ENCODE data around the gene CIBAR2. TPM values are rescaled to one million over a fixed set of nuclear protein-coding genes. Genes with fewer than 3 reads are reported as not detected.
"Not testable (repeated sequence)": the region's sequence is repeated elsewhere in the genome, so short reads cannot be mapped to it uniquely, and the experiment has no call there.

The CIBAR2 gene
- total and polyA plus RNA-seq, 8 donors: 0.29 to 10.9 (median 5.9) TPM

DNA sequence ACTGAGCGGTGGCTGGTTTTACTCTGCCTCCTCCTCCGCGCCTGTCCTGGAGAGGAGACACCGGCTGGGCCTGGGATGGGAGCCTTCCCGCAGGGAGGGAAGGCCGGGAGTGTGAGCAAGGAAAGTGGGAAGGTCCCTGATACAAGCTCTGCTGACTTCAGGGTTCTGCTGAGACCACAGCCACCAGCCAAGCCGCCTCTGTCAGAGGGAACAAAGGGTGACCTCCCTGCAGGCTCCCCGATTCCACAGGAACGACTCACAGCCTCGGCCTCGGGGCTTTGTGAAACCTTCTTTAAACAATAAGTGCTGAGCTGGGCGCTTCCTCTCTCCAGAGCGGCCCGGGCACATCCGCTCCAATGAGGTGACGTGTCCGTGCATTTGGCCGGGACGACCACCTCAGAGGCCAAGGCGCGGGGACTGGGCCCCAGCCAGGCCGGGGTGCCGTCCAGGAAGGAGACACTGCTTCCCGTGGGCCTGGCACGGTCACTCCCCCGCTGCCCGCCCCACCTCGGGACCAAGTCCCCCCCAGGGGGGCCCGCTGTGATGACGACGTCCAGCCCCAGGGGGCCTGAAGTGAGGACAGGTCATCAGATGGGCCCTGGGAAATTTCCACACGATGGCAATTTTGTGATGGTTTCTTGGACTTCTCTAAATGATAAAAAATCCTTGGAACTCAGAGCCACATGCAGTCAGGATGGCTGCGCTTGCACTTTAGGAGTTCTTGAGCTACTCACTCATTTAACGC lies 11.8 kb upstream of the CIBAR2 start:
- intact Hi-C loops (cut with DNase I): no loop called here
- TF ChIP-seq, protein P1, sequence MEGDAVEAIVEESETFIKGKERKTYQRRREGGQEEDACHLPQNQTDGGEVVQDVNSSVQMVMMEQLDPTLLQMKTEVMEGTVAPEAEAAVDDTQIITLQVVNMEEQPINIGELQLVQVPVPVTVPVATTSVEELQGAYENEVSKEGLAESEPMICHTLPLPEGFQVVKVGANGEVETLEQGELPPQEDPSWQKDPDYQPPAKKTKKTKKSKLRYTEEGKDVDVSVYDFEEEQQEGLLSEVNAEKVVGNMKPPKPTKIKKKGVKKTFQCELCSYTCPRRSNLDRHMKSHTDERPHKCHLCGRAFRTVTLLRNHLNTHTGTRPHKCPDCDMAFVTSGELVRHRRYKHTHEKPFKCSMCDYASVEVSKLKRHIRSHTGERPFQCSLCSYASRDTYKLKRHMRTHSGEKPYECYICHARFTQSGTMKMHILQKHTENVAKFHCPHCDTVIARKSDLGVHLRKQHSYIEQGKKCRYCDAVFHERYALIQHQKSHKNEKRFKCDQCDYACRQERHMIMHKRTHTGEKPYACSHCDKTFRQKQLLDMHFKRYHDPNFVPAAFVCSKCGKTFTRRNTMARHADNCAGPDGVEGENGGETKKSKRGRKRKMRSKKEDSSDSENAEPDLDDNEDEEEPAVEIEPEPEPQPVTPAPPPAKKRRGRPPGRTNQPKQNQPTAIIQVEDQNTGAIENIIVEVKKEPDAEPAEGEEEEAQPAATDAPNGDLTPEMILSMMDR (IDR thresholded peaks at IDR 0.05): no peak
- Histone ChIP-seq H3K36me3 (no peaks in the 10 kb centered on the region), H3K27me3 (no peaks in the 10 kb centered on the region), H3K9me3 (no peaks in the 10 kb centered on the region), H3K27ac (peak overlapping the region; percentile 69 to 83), H3K4me1 (peaks cover 9 to 16% of the 10 kb centered on the region in 2 donors), H3K4me3 (no peak overlapping the region)
- DNase-seq: peak; percentile 60 to 87 (median 77)
- peak; percentile 65 for ATAC-seq

DNA sequence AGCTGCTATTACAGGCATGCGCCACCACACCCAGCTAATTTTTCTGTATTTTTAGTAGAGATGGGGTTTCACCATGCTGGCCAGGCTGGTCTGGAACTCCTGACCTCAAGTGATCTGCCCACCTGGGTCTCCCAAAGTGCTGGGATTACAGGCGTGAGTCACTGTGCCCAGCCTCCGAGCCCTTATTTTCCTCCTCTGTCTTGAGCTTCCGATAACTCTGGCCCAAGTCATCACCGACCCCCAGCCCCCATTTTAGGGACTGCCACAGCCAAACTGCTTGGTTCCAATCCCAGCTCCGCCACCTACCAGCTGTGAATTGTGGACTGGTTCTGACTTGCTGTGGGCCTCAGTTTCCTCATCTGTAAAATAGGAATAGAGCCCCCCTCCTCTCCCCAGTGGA lies 11.2 kb upstream of the CIBAR2 start:
- DNase-seq; H3K9me3 ChIP-seq; intact Hi-C loops (cut with DNase I); H3K27me3 ChIP-seq; H3K36me3 ChIP-seq; ATAC-seq; H3K4me3 ChIP-seq: not testable (repeated sequence)
- Histone ChIP-seq H3K27ac (peak overlapping the region; percentile 69 to 83), H3K4me1 (peaks cover 9 to 16% of the 10 kb centered on the region in 2 donors)

DNA sequence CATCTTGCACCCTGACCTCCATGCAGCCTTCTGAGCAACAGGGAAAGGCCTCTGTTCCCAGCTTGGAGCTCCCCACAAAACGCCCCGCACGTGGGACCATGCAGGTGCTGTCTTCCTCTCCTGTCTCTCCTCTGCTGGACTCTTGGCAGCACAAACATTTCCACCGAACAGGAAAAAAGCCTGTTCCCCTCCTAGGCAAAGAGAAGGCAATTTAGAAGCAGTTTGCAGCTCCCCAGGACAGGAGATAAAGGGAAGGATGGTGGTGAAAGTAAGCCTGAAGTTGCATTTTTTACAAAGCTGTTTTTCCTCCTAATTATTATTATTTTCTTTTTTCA lies 7.7 kb upstream of the CIBAR2 start:
- no peaks in the 10 kb centered on the region for H3K9me3 ChIP-seq
- no peak for DNase-seq
- TF ChIP-seq, protein P1 (IDR thresholded peaks at IDR 0.05): no peak
- H3K36me3 ChIP-seq: no peaks in the 10 kb centered on the region
- ATAC-seq: no peak
- no peak overlapping the region for H3K4me3 ChIP-seq
- no peak overlapping the region for H3K27ac ChIP-seq
- H3K4me1 ChIP-seq: peaks cover 0 to 12% of the 10 kb centered on the region in 2 donors
- H3K27me3 ChIP-seq: no peaks in the 10 kb centered on the region
- intact Hi-C loops (cut with DNase I): no loop called here

DNA sequence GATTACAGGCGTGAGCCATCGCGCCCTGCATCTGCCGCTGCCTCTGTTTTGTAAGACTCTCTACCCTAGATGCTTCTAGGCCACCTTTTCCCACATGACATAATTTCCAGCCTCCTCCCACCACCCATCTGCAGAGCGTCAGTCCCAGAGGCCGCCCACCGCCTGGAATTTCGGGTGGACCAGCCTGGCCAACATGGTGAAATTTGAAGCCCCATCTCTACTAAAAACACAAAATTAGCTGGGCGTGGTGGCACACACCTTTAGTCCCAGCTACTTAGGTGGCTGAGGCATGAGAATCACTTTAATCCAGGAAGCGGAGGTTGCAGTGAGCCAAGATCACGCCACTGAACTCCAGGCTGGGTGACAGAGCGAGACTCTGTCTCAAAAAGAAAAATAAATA lies 5.1 kb upstream of the CIBAR2 start:
- Histone ChIP-seq H3K36me3 (no peaks in the 10 kb centered on the region), H3K27me3 (no peaks in the 10 kb centered on the region), H3K4me3 (no peak overlapping the region), H3K9me3 (no peaks in the 10 kb centered on the region), H3K4me1 (peaks cover 0 to 9% of the 10 kb centered on the region in 2 donors), H3K27ac (no peak overlapping the region)
- TF ChIP-seq, protein P1 (IDR thresholded peaks at IDR 0.05): no peak
- DNase-seq (no peak), ATAC-seq (no peak)
- intact Hi-C loops (cut with DNase I): loop anchor here in 1 of 2 donors (10.0 kb wide), 1 partner anchor 117 kb away; no protein-coding TSS in a partner anchor

DNA sequence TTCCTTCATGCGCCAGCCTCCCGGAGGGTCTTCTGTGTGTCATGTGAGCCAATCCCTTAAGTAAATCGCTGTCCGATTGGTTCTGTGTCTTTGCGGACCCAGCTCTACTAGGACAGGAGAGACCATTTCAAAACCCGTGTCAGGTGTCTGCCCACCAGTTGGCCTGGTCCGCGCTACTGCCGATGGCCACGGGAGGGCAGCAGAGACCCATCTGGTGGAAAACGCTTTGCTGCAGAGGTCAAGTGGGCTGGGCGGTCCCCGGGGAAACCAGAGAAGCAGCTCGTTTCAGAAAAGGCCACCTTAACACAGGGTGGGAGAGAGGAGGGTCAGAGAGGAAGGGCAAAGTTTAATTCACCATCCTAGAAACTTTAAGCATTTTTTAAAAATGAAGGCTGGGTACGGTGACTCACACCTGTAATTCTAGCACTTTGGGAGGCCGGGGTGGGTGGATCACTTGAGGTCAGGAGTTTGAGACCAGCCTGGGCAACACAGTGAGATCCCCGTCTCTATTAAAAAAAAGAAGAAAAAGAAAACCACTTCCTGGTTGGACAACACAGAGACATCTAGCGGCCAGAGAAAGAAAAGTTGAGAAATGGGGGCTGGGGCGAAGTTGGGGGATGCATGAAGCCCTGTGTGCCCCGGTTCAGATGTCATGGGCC lies 2.8 kb upstream of the CIBAR2 start:
- no peaks in the 10 kb centered on the region for H3K36me3 ChIP-seq
- peak; percentile 77 to 96 (median 88) for DNase-seq
- H3K9me3 ChIP-seq: no peaks in the 10 kb centered on the region
- H3K4me3 ChIP-seq: no peak overlapping the region
- no peaks in the 10 kb centered on the region for H3K27me3 ChIP-seq
- ATAC-seq: peak; percentile 97
- TF ChIP-seq, protein P1 (IDR thresholded peaks at IDR 0.05): peak; percentile 95 to 98
- intact Hi-C loops (cut with DNase I): loop anchor here in 1 of 2 donors (10.0 kb wide), 1 partner anchor 120 kb away; no protein-coding TSS in a partner anchor
- H3K27ac ChIP-seq: peak overlapping the region in 1 of 2 donors; percentile 55
- H3K4me1 ChIP-seq: peaks cover 0 to 9% of the 10 kb centered on the region in 2 donors
